Endodermal cell (in vitro differentiated cells): ENCODE data around the gene TULP4. TPM values are rescaled to one million over a fixed set of nuclear protein-coding genes. Genes with fewer than 3 reads are reported as not detected.

Experiments used
- DNase-seq: peaks from one replicate; pipeline ENCODE4 v3.0.0-alpha.2; 2017
- H3K27ac ChIP-seq: 2 replicates; pipeline ENCODE4 v1.5.1; 2013; ENCODE audit warnings: mild to moderate bottlenecking, low read depth, low read length, moderate library complexity
- H3K27me3 ChIP-seq: 2 replicates; pipeline ENCODE4 v1.6.1; 2013; ENCODE audit warnings: mild to moderate bottlenecking, low read length, moderate library complexity; ENCODE audit not compliant: insufficient read depth, control insufficient read depth, poor library complexity, severe bottlenecking
- H3K36me3 ChIP-seq: 2 replicates; pipeline ENCODE4 v1.7.0; 2013; ENCODE audit warnings: mild to moderate bottlenecking, low read length, moderate library complexity; ENCODE audit not compliant: control insufficient read depth, insufficient read depth
- H3K4me1 ChIP-seq: one replicate; pipeline ENCODE4 v1.7.0; 2013; ENCODE audit warnings: low read length; ENCODE audit not compliant: control insufficient read depth, insufficient read depth
- H3K4me3 ChIP-seq: 2 replicates; pipeline ENCODE4 v1.5.1; 2013; ENCODE audit warnings: mild to moderate bottlenecking, low read length, moderate library complexity
- H3K9ac ChIP-seq: 2 replicates; pipeline ENCODE4 v1.6.1; 2013; ENCODE audit warnings: mild to moderate bottlenecking, low read length, moderate library complexity; ENCODE audit not compliant: poor library complexity, severe bottlenecking; ENCODE audit errors: extremely low read depth
- H3K9me3 ChIP-seq: 2 replicates; pipeline ENCODE4 v1.6.1; 2013; ENCODE audit warnings: mild to moderate bottlenecking, low read length, moderate library complexity; ENCODE audit not compliant: control insufficient read depth
- H3K27ac Mint-ChIP-seq: 2 replicates; pipeline ENCODE4 v1.8.0; 2020; ENCODE audit warnings: mixed read lengths
- H3K27me3 Mint-ChIP-seq: 2 replicates; pipeline ENCODE4 v1.8.0; 2021; ENCODE audit warnings: mild to moderate bottlenecking, mixed read lengths; ENCODE audit not compliant: insufficient read depth
- H3K36me3 Mint-ChIP-seq: 2 replicates; pipeline ENCODE4 v1.8.0; 2020; ENCODE audit warnings: low read depth, mixed read lengths
- H3K4me1 Mint-ChIP-seq: 2 replicates; pipeline ENCODE4 v1.8.0; 2020; ENCODE audit warnings: mixed read lengths
- H3K4me3 Mint-ChIP-seq: 2 replicates; pipeline ENCODE4 v1.8.0; 2020; ENCODE audit warnings: mild to moderate bottlenecking, moderate library complexity, mixed read lengths
- H3K9me3 Mint-ChIP-seq: 2 replicates; pipeline ENCODE4 v1.8.0; 2020; ENCODE audit warnings: mild to moderate bottlenecking, mixed read lengths
- WGBS, 2 experiments: methylation state at CpG; one replicate each; pipeline versions ENCODE4 v1.1.5 to v1.1.7; 2013; ENCODE audit warnings: missing lambda C conversion rate in 2 of 2, mixed read lengths in 1 of 2; ENCODE audit not compliant: insufficient coverage in 1 of 2, insufficient read length in 1 of 2; 5-methylcytosine and 5-hydroxymethylcytosine counted together
- total RNA-seq, 2 donors: library from RNA; stranded (reverse); fragmentation: NEBNext Ultra II Directional in 1 of 2; extraction: Animal tissue kit (Norgen Biotek cat#: 25700) in 1 of 2; gene quantifications; 2 replicates in 1 of 2; 3 replicates in 1 of 2; pipeline ENCODE4 v1.2.1, GENCODE V29; 2021
- TF ChIP-seq, protein P1 (sequence below): fragments of 200-600 bp; sonication (generic); conservative IDR thresholded peaks from 2 replicates; pipeline ENCODE4 v1.5.0; 2021; ENCODE audit warnings: antibody characterized with exemption, mild to moderate bottlenecking

The TULP4 gene
- total RNA-seq, 2 donors from 2014 or later: 102 to 103 TPM

DNA sequence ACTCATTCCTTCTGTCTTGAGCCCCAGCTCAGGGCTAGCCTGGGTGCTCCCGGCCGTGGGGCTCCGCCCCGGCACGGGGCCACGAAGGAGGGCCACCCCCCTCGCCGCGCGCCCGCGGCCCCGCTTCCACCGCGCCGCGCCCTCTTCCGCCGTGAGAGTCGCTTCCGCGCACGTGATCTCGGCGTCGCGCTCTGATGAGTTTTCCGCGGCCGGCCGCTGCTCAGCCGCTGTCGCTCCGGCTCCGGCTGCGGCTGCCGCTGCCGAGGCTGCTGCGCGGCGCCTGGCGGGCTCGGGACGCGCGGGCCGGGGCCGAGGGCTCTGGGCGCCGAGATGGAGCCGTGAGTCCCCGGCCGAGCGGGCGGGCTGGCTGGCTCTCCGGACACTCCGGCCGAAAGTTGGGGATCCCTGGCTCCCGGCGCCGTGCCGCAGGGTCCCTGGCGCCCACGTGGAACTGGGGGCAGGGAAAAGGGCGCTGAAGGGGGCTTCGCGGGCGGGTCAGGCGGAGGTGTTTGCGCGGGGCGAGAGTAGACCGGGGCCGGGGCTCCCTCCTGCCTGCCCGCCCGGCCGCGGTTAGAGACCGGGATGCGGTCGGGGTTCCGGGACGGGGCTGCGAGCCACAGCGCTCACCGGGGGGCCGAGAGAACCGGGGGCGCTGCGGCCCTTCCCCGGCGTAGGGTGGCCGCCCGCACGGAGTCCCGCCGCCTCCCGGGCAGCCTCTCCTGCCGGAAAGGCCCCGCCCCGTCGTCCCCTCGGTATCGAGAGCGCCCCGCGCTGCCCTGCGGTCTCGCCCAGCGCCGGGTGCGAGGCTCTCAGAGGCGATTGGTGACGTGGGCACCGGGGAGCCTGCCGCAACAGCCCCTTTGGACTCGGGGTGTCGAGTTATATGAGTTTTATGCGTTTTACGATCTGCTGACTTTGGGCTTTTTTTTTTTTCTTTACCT lies 247.9 kb downstream of the TULP4 start, which contains the start of gene TMEM181:
Gene TMEM181 (plus strand): TSS at position 197 of the 941 bp plus-strand sequence. CDS start 134 bp downstream, at position 331.
- TF ChIP-seq, protein P1, sequence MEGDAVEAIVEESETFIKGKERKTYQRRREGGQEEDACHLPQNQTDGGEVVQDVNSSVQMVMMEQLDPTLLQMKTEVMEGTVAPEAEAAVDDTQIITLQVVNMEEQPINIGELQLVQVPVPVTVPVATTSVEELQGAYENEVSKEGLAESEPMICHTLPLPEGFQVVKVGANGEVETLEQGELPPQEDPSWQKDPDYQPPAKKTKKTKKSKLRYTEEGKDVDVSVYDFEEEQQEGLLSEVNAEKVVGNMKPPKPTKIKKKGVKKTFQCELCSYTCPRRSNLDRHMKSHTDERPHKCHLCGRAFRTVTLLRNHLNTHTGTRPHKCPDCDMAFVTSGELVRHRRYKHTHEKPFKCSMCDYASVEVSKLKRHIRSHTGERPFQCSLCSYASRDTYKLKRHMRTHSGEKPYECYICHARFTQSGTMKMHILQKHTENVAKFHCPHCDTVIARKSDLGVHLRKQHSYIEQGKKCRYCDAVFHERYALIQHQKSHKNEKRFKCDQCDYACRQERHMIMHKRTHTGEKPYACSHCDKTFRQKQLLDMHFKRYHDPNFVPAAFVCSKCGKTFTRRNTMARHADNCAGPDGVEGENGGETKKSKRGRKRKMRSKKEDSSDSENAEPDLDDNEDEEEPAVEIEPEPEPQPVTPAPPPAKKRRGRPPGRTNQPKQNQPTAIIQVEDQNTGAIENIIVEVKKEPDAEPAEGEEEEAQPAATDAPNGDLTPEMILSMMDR: no peak
- Histone ChIP-seq H3K36me3 (no peaks in the 10 kb centered on the region), H3K4me1 (peaks cover 4% of the 10 kb centered on the region), H3K9ac (peak within 1 kb of the TSS; percentile 75), H3K27me3 (no peaks in the 10 kb centered on the region), H3K27ac (peak within 1 kb of the TSS; percentile 13), H3K4me3 (peak within 1 kb of the TSS; percentile 91), H3K9me3 (no peaks in the 10 kb centered on the region)
- DNase-seq: peak; percentile 90
- H3K4me1 Mint-ChIP-seq: peaks cover 21% of the 10 kb centered on the region
- H3K4me3 Mint-ChIP-seq: peak within 1 kb of the TSS; percentile 76
- WGBS, 2 experiments: 0% methylated on average over 39 to 120 of the region's 120 CpGs
- H3K27ac Mint-ChIP-seq: peak within 1 kb of the TSS; percentile 89
- no peaks in the 10 kb centered on the region for H3K9me3 Mint-ChIP-seq
- peaks cover 2% of the 10 kb centered on the region for H3K36me3 Mint-ChIP-seq
- H3K27me3 Mint-ChIP-seq: peaks cover 11% of the 10 kb centered on the region

DNA sequence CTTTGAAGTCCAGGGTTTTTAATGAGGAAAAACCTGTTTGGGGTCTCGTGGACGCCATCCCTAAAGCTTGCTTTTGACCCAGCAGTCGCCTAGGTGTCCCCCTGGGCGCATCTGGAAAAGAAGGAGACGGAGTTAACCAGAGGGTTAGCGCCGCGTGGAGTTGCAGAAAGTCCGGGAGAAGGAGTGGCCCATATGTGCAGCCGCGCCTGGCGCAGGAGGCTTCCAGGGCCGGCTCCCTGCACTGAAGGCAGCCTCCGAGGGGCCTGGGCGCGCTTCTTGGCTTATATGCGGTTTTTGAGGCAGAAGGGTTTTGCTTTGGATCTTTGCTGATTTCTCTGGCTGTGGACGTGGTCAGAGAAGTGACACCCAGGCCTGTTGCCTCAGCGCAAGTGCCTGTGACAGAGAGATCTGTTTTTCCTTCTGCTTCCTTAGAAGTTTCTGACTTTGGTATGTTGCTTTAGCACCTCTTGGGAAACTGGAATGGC lies 248.6 kb downstream of the TULP4 start:
- no peaks in the 10 kb centered on the region for H3K9me3 ChIP-seq
- no peak overlapping the region for H3K27ac ChIP-seq
- H3K27ac Mint-ChIP-seq: peak overlapping the region; percentile 89
- H3K9ac ChIP-seq: peak overlapping the region; percentile 75
- peaks cover 4% of the 10 kb centered on the region for H3K4me1 ChIP-seq
- H3K27me3 ChIP-seq: no peaks in the 10 kb centered on the region
- no peaks in the 10 kb centered on the region for H3K9me3 Mint-ChIP-seq
- peak overlapping the region; percentile 91 for H3K4me3 ChIP-seq
- 20 to 24% methylated on average over 9 to 19 of the region's 19 CpGs for whole genome bisulfite sequencing, 2 experiments
- H3K36me3 ChIP-seq: no peaks in the 10 kb centered on the region
- peaks cover 2% of the 10 kb centered on the region for H3K36me3 Mint-ChIP-seq
- H3K4me1 Mint-ChIP-seq: peaks cover 21% of the 10 kb centered on the region
- TF ChIP-seq, protein P1: no peak
- H3K4me3 Mint-ChIP-seq: peak overlapping the region; percentile 76
- peaks cover 11% of the 10 kb centered on the region for H3K27me3 Mint-ChIP-seq
- DNase-seq: peak; percentile 71

Other genes starting within 250 kb of the TULP4 start
- 10 to 100 TPM; 15.1 to 19.4 TPM for gene SERAC1, start 144.2 kb upstream of the TULP4 start, total RNA-seq
- gene GTF2H5, start 144.1 kb upstream of the TULP4 start, total RNA-seq: 10 to 100 TPM; 31.3 to 41.6 TPM
- 10 to 100 TPM; 21.2 to 21.8 TPM for gene TMEM181, start 247.6 kb downstream of the TULP4 start, total RNA-seq